Brain microvascular endothelial cell (primary cell): ENCODE data around the gene TBC1D2.

Source experiments
- DNase-seq: peaks from one replicate; pipeline ENCODE4 v3.0.0-alpha.2; 2020
- H3K27ac ChIP-seq: fragments of 250-450 bp; sonication (Bioruptor Pico); 2 replicates; pipeline ENCODE4 v1.5.1; 2020; ENCODE audit warnings: mild to moderate bottlenecking, moderate library complexity
- H3K27me3 ChIP-seq: fragments of 250-450 bp; sonication (Bioruptor Pico); replicated peaks from 2 replicates; pipeline ENCODE4 v1.5.1; 2020; ENCODE audit warnings: mild to moderate bottlenecking
- H3K36me3 ChIP-seq: fragments of 250-450 bp; sonication (Bioruptor Pico); replicated peaks from 2 replicates; pipeline ENCODE4 v1.5.1; 2020; ENCODE audit warnings: mild to moderate bottlenecking
- H3K4me3 ChIP-seq: 2 replicates; pipeline ENCODE4 v1.5.1; 2011; ENCODE audit warnings: low read depth, mild to moderate bottlenecking, control low read depth, low read length, moderate library complexity
- CTCF ChIP-seq: IDR thresholded peaks from 2 replicates; pipeline ENCODE4 v1.5.1; 2011; ENCODE audit warnings: low read depth, mild to moderate bottlenecking, moderate library complexity, low read length, control low read depth, inconsistent platforms; ENCODE audit errors: missing control alignments
- in situ Hi-C: cut with HindIII; loops from 2 replicates; pipeline ENCODE4 v1.10.0; 2017; ENCODE audit warnings: low sequenced_read_pairs, low pct_ligation_motif_present

TBC1D2 gene

GRCh38 chr9:98300611-98301010 is 45.2 kb upstream of the TBC1D2 start:
- no peaks in the 10 kb centered on the region for H3K27me3 ChIP-seq
- no peak overlapping the region for H3K27ac ChIP-seq
- H3K4me3 ChIP-seq: no peak overlapping the region
- no peak for TF ChIP-seq CTCF
- no peak for DNase-seq
- H3K36me3 ChIP-seq: no peaks in the 10 kb centered on the region
- in situ Hi-C loops: no loop called here

- no peak overlapping the region for H3K27ac ChIP-seq
- no peaks in the 10 kb centered on the region for H3K36me3 ChIP-seq
- DNase-seq: no peak
- in situ Hi-C loops: no loop called here
- H3K4me3 ChIP-seq: no peak overlapping the region
- no peak for TF ChIP-seq CTCF
- no peaks in the 10 kb centered on the region for H3K27me3 ChIP-seq
Measured at GRCh38 chr9:98298476-98298875, 43.0 kb upstream of the TBC1D2 start.

- no peak for TF ChIP-seq CTCF
- no peaks in the 10 kb centered on the region for H3K36me3 ChIP-seq
- no peak overlapping the region for H3K27ac ChIP-seq
- in situ Hi-C loops: no loop called here
- DNase-seq: no peak
- no peaks in the 10 kb centered on the region for H3K27me3 ChIP-seq
- no peak overlapping the region for H3K4me3 ChIP-seq
Measured at GRCh38 chr9:98295824-98296223, 40.4 kb upstream of the TBC1D2 start.

- in situ Hi-C loops: no loop called here
- no peak overlapping the region for H3K4me3 ChIP-seq
- no peak for DNase-seq
- H3K27me3 ChIP-seq: no peaks in the 10 kb centered on the region
- TF ChIP-seq CTCF: no peak
- H3K36me3 ChIP-seq: no peaks in the 10 kb centered on the region
- H3K27ac ChIP-seq: no peak overlapping the region
Measured at GRCh38 chr9:98291820-98292219, 36.4 kb upstream of the TBC1D2 start.

- in situ Hi-C loops: no loop called here
- no peak overlapping the region for H3K4me3 ChIP-seq
- no peak for TF ChIP-seq CTCF
- H3K27me3 ChIP-seq: no peaks in the 10 kb centered on the region
- no peak overlapping the region for H3K27ac ChIP-seq
- H3K36me3 ChIP-seq: no peaks in the 10 kb centered on the region
- no peak for DNase-seq
Measured at GRCh38 chr9:98290411-98290810, 35.0 kb upstream of the TBC1D2 start.

GRCh38 chr9:98289614-98290201 is 34.3 kb upstream of the TBC1D2 start:
- TF ChIP-seq CTCF: no peak

More at GRCh38 chr9:98289614-98290201, 34.3 kb upstream of the TBC1D2 start:
- in situ Hi-C loops: no loop called here
- Histone ChIP-seq H3K36me3 (no peaks in the 10 kb centered on the region), H3K4me3 (no peak overlapping the region), H3K27me3 (no peaks in the 10 kb centered on the region), H3K27ac (no peak overlapping the region)
- DNase-seq: no peak
